GM12878 (cell line): ENCODE data around the gene ZSCAN18. TPM values are rescaled to one million over a fixed set of nuclear protein-coding genes. Genes with fewer than 3 reads are reported as not detected.

Experiments
- ATAC-seq: fragments of 200-7000 bp; cut with Tn5 transposase; 3 replicates; pipeline ENCODE4 v1.9.1; 2020; ENCODE audit warnings: mild to moderate bottlenecking, moderate library complexity
- BruUV-seq: library from RNA; stranded (reverse); fragments of 400-500 nt; replicated peaks from 2 replicates; lab custom pipeline; 2021; lab: Mats Ljungman, UMichigan
- CTCF ChIA-PET: fragments of 300-600 bp; sonication (Branson Sonifier 250); formaldehyde crosslinking; extraction: SDS; loops from one replicate; lab custom pipeline; 2021; ENCODE audit warnings: inconsistent platforms; lab: Yijun Ruan, JAX
- POLR2A ChIA-PET: fragments of 350-600 bp; formaldehyde crosslinking; extraction: SDS; loops from one replicate; lab custom pipeline; 2021; ENCODE audit warnings: inconsistent platforms; lab: Charles Lee
- RAD21 ChIA-PET: fragments of 300-600 bp; sonication (Branson Sonifier 250); formaldehyde crosslinking; loops from one replicate; lab custom pipeline; 2023; ENCODE audit warnings: antibody characterized with exemption; ENCODE audit not compliant: unreplicated experiment; lab: Charles Lee
- SMC1A ChIA-PET: fragments of 300-600 bp; sonication (Branson Sonifier 250); formaldehyde crosslinking; loops from one replicate; lab custom pipeline; 2023; ENCODE audit not compliant: unreplicated experiment, uncharacterized antibody; lab: Charles Lee
- DNase-seq: peaks from one replicate; pipeline ENCODE4 v3.0.0-alpha.2; 2011; ENCODE audit warnings: low read depth, low spot score
- FAIRE-seq: peaks from 3 replicates; lab custom pipeline; 2011; peaks lifted over from hg19 to GRCh38; lab: Jason Lieb, UNC
- H2AFZ ChIP-seq: 2 replicates; pipeline ENCODE4 v1.6.0; 2011; ENCODE audit warnings: low read depth, low read length, control low read depth; ENCODE audit not compliant: control insufficient read depth
- H3K27ac ChIP-seq: 2 replicates; pipeline ENCODE4 v1.5.1; 2011; ENCODE audit warnings: control low read depth; ENCODE audit not compliant: control insufficient read depth, insufficient read depth
- H3K27me3 ChIP-seq, 2 experiments: replicated peaks in 1 of 2; 2 replicates each; pipeline versions ENCODE4 v1.6.0 to v1.6.1; 2011; ENCODE audit warnings: low read length in 1 of 2; ENCODE audit not compliant: control insufficient read depth in 2 of 2, insufficient read depth in 2 of 2
- H3K36me3 ChIP-seq, 2 experiments: 2 replicates each; pipeline ENCODE4 v1.5.1; 2011; ENCODE audit warnings: low read length in 1 of 2; ENCODE audit not compliant: control insufficient read depth in 2 of 2, insufficient read depth in 2 of 2
- H3K4me1 ChIP-seq: 2 replicates; pipeline ENCODE4 v1.6.1; 2011; ENCODE audit warnings: mild to moderate bottlenecking, low read length, moderate library complexity, mixed read lengths; ENCODE audit not compliant: control insufficient read depth, insufficient read depth
- H3K4me2 ChIP-seq: 2 replicates; pipeline ENCODE4 v1.6.0; 2011; ENCODE audit warnings: control low read depth; ENCODE audit not compliant: control insufficient read depth, insufficient read depth
- H3K4me3 ChIP-seq: fragments of 200-600 bp; sonication (generic); 2 replicates; pipeline ENCODE4 v1.5.1; 2016
- H3K79me2 ChIP-seq: 2 replicates; pipeline ENCODE4 v1.6.0; 2011; ENCODE audit warnings: low read length; ENCODE audit not compliant: control insufficient read depth, insufficient read depth
- H3K9ac ChIP-seq: 2 replicates; pipeline ENCODE4 v1.8.0; 2011; ENCODE audit warnings: low read length, control low read depth, mixed read lengths; ENCODE audit not compliant: control insufficient read depth, insufficient read depth
- H3K9me3 ChIP-seq: replicated peaks from 3 replicates; pipeline ENCODE4 v1.5.1; 2011; ENCODE audit warnings: mild to moderate bottlenecking, low read length; ENCODE audit not compliant: control insufficient read depth, insufficient read depth
- H4K20me1 ChIP-seq: 2 replicates; pipeline ENCODE4 v1.6.0; 2011; ENCODE audit not compliant: control insufficient read depth, insufficient read depth
- DPF2 ChIP-seq: fragments of 450-650 bp; IDR thresholded peaks from 2 replicates; pipeline ENCODE4 v1.6.1; 2017; ENCODE audit warnings: mild to moderate bottlenecking
- ETV6 ChIP-seq, 2 experiments: fragments of 450-650 bp in 1 of 2; IDR thresholded peaks in 1 of 2; conservative IDR thresholded peaks in 1 of 2; 2 replicates each; pipeline ENCODE4 v1.6.1; 2014; ENCODE audit warnings: antibody characterized with exemption in 1 of 2, borderline replicate concordance in 1 of 2, low read depth in 1 of 2, mild to moderate bottlenecking in 1 of 2, moderate library complexity in 1 of 2
- HDAC2 ChIP-seq: fragments of 200-600 bp; sonication (generic); IDR thresholded peaks from 2 replicates; pipeline ENCODE4 v1.6.1; 2017
- HDGF ChIP-seq: fragments of 450-650 bp; IDR thresholded peaks from 2 replicates; pipeline ENCODE4 v1.6.1; 2016; ENCODE audit warnings: antibody characterized with exemption
- NRF1 ChIP-seq: conservative IDR thresholded peaks from 2 replicates; pipeline ENCODE4 v1.6.1; 2011; ENCODE audit warnings: mild to moderate bottlenecking, low read depth, low read length, improper control_type of control experiment
- RFX5 ChIP-seq: IDR thresholded peaks from 2 replicates; pipeline ENCODE4 v1.6.1; 2011; ENCODE audit warnings: low read depth, low read length, improper control_type of control experiment
- SPI1 ChIP-seq: IDR thresholded peaks from 2 replicates; pipeline ENCODE4 v1.6.1; 2011; ENCODE audit warnings: low read depth, mild to moderate bottlenecking, low read length, moderate library complexity, borderline replicate concordance; ENCODE audit not compliant: insufficient read depth
- WRNIP1 ChIP-seq: IDR thresholded peaks from 2 replicates; pipeline ENCODE4 v1.6.1; 2011; ENCODE audit warnings: low read depth, low read length, improper control_type of control experiment, borderline replicate concordance
- YY1 ChIP-seq: IDR thresholded peaks from 2 replicates; pipeline ENCODE4 v1.6.1; 2011; ENCODE audit warnings: low read depth, mild to moderate bottlenecking, low read length
- ZBED1 ChIP-seq: IDR thresholded peaks from 2 replicates; pipeline ENCODE4 v1.6.1; 2016; ENCODE audit warnings: borderline replicate concordance
- WGBS: methylation state at CpG from one replicate; pipeline ENCODE4 v1.1.6; 2016; ENCODE audit warnings: low lambda C conversion rate; ENCODE audit not compliant: insufficient replicate concordance, insufficient coverage; ENCODE audit errors: missing lambda C conversion rate; 5-methylcytosine and 5-hydroxymethylcytosine counted together
- in situ Hi-C: fragments of 300-500 bp; cut with MboI; formaldehyde crosslinking; loops from 9 replicates; pipeline ENCODE4 v1.14.3; 2018; ENCODE audit warnings: mixed read lengths
- intact Hi-C: fragments of 100-400 bp; cut with micrococcal nuclease; formaldehyde crosslinking; loops from one replicate; pipeline ENCODE4 v1.14.2; 2022; ENCODE audit not compliant: unreplicated experiment
- polyA plus RNA-seq, 11 experiments: library from polyadenylated mRNA; depleted of rRNA in 4 of 11; unstranded in 6 of 11; stranded (reverse) in 5 of 11; fragments of >200 nt; fragmentation: Nextera tagmentation in 4 of 11; fragmentation: Illumina TruSeq in 1 of 11; extraction: Ambion mirVana in 4 of 11; extraction: Trizol in 1 of 11; gene quantifications; 1 replicate in 1 of 11; 2 replicates in 10 of 11; pipeline versions ENCODE4 v1.2.1 to v1.2.3, GENCODE V29; 2011 to 2016; ENCODE audit warnings: inconsistent platforms in 2 of 11, missing spikeins in 2 of 11, low read depth in 1 of 11
- total RNA-seq, 4 experiments: library from RNA; depleted of rRNA in 3 of 4; stranded (reverse); fragments of >200 nt in 3 of 4; fragmentation: Illumina TruSeq in 1 of 4; extraction: Trizol in 1 of 4; gene quantifications; 2 replicates each; pipeline versions ENCODE4 v1.2.1 to v1.2.3, GENCODE V29; 2013 to 2021
- TF ChIP-seq, protein P1 (sequence below): fragments of 450-650 bp; IDR thresholded peaks from 2 replicates; pipeline ENCODE4 v1.6.1; 2018; ENCODE audit warnings: borderline replicate concordance, mild to moderate bottlenecking; ENCODE audit not compliant: partially characterized antibody
- TF ChIP-seq, protein P2 (sequence below): fragments of 450-650 bp; IDR thresholded peaks from 2 replicates; pipeline ENCODE4 v1.6.1; 2018; ENCODE audit warnings: mild to moderate bottlenecking, low read depth, moderate library complexity; ENCODE audit not compliant: partially characterized antibody
- TF ChIP-seq, protein P3 (sequence below): fragments of 150-350 bp; IDR thresholded peaks from 2 replicates; pipeline ENCODE4 v1.6.1; 2014; ENCODE audit warnings: mild to moderate bottlenecking, low read depth, low read length

Gene ZSCAN18
- total and polyA plus RNA-seq, 10 of the 15 experiments (the other 5 are each of a cell fraction or from before 2014, with no cell fraction given), result 0.64 TPM; not detected in 8

DNA sequence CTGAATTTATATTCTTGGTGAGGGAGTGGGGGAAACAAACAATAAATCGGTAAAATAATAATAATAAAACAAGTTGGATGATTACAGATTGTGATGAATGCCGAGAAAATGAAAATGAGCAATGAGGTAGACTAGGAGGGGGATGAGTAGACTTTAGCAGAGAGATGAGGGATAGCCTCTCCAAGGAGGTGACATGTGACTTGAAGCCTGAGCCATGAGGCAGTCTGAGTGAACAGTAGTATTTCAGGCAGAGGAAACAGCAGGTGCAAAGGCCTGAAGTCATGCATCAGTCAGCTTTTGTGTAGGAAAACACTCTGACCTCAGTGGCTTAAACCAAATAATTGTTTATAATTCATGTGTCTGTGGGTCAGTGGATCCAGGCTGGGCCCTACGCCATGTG, 34.3 kb downstream of the ZSCAN18 start (continued):
- TF ChIP-seq ETV6 (conservative IDR thresholded peaks at IDR 0.05 in 1 of 2, IDR thresholded peaks at IDR 0.05 in 1 of 2; ENCODE audit: borderline replicate concordance in 1 of 2, low read depth in 1 of 2) (no peak), SPI1 (no peak)

DNA sequence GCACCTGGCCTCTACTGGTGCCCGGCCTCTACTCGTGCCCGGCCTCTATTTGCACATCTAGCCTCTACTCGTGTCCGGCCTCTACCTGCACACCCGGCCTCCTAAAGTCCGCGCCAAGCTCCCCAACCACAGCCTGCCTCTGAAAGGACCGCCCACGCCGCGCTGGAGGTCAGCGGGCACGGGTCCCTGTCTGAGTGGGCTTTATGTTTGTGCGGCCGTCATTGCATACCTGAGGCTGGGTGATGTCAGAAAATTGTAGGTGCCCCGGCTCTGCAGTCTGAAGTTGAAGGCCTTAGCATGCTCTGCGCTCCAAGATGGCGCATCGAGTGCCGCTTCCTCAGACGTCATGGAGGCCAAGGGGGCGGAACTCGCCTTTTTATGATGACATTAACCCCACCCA, 37.8 kb downstream of the ZSCAN18 start:
- RAD21 ChIA-PET, result no interaction called here
- CTCF ChIA-PET, result no interaction called here
- H3K4me2 ChIP-seq, result no peak overlapping the region

More for the DNA sequence above, 37.8 kb downstream of the ZSCAN18 start:
- H3K9ac ChIP-seq, result no peak overlapping the region
- SMC1A ChIA-PET, result no interaction called here
- TF ChIP-seq DPF2 (no peak), HDGF (no peak), YY1 (no peak), NRF1 (no peak), RFX5 (no peak), ZBED1 (no peak), HDAC2 (no peak), WRNIP1 (no peak)
- TF ChIP-seq, protein P1, sequence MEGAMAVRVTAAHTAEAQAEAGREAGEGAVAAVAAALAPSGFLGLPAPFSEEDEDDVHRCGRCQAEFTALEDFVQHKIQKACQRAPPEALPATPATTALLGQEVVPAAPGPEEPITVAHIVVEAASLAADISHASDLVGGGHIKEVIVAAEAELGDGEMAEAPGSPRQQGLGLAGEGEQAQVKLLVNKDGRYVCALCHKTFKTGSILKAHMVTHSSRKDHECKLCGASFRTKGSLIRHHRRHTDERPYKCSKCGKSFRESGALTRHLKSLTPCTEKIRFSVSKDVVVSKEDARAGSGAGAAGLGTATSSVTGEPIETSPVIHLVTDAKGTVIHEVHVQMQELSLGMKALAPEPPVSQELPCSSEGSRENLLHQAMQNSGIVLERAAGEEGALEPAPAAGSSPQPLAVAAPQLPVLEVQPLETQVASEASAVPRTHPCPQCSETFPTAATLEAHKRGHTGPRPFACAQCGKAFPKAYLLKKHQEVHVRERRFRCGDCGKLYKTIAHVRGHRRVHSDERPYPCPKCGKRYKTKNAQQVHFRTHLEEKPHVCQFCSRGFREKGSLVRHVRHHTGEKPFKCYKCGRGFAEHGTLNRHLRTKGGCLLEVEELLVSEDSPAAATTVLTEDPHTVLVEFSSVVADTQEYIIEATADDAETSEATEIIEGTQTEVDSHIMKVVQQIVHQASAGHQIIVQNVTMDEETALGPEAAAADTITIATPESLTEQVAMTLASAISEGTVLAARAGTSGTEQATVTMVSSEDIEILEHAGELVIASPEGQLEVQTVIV, result no peak
- TF ChIP-seq, protein P2, sequence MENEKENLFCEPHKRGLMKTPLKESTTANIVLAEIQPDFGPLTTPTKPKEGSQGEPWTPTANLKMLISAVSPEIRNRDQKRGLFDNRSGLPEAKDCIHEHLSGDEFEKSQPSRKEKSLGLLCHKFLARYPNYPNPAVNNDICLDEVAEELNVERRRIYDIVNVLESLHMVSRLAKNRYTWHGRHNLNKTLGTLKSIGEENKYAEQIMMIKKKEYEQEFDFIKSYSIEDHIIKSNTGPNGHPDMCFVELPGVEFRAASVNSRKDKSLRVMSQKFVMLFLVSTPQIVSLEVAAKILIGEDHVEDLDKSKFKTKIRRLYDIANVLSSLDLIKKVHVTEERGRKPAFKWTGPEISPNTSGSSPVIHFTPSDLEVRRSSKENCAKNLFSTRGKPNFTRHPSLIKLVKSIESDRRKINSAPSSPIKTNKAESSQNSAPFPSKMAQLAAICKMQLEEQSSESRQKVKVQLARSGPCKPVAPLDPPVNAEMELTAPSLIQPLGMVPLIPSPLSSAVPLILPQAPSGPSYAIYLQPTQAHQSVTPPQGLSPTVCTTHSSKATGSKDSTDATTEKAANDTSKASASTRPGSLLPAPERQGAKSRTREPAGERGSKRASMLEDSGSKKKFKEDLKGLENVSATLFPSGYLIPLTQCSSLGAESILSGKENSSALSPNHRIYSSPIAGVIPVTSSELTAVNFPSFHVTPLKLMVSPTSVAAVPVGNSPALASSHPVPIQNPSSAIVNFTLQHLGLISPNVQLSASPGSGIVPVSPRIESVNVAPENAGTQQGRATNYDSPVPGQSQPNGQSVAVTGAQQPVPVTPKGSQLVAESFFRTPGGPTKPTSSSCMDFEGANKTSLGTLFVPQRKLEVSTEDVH, result no peak
- TF ChIP-seq, protein P3, sequence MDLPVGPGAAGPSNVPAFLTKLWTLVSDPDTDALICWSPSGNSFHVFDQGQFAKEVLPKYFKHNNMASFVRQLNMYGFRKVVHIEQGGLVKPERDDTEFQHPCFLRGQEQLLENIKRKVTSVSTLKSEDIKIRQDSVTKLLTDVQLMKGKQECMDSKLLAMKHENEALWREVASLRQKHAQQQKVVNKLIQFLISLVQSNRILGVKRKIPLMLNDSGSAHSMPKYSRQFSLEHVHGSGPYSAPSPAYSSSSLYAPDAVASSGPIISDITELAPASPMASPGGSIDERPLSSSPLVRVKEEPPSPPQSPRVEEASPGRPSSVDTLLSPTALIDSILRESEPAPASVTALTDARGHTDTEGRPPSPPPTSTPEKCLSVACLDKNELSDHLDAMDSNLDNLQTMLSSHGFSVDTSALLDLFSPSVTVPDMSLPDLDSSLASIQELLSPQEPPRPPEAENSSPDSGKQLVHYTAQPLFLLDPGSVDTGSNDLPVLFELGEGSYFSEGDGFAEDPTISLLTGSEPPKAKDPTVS, result no peak
- H3K27ac ChIP-seq, result no peak overlapping the region
- no TSS peak for BruUV-seq
- H3K4me1 ChIP-seq, result no peaks in the 10 kb centered on the region
- intact Hi-C loops, result no loop called here
- H3K36me3 ChIP-seq, result no peaks in the 10 kb centered on the region
- POLR2A ChIA-PET, result no interaction called here
- H3K79me2 ChIP-seq, result no peaks in the 10 kb centered on the region
- no peak for DNase-seq
- no peaks in the 10 kb centered on the region for H3K27me3 ChIP-seq
- no peaks in the 10 kb centered on the region for H4K20me1 ChIP-seq
- 74% methylated on average over 22 of the region's 24 CpGs for WGBS
- no peak overlapping the region for H3K4me3 ChIP-seq
- no peak overlapping the region for H2AFZ ChIP-seq
- no peak for ATAC-seq
- in situ Hi-C loops, result no loop called here
- FAIRE-seq, result no peak
- H3K9me3 ChIP-seq, result peaks cover 8% of the 10 kb centered on the region; the same call in 2 of the 3 replicates
